Right cardiac atrium (tissue), 5 donors: Measurements from ENCODE around the gene CA5B. TPM values are rescaled to one million over a fixed set of nuclear protein-coding genes. Genes with fewer than 3 reads are reported as not detected.

Source experiments
- ATAC-seq, 2 donors: fragments of 200-7000 bp; cut with Tn5 transposase; one replicate each; pipeline versions ENCODE4 v1.8.0 to v1.9.1; 2020; ENCODE audit warnings: moderate library complexity in 2 of 2, mild to moderate bottlenecking in 1 of 2
- DNase-seq, 3 donors: peaks; one replicate each; pipeline ENCODE4 v3.0.0-alpha.2; 2020
- H3K27ac ChIP-seq: one replicate; pipeline ENCODE4 v1.5.1; 2013; ENCODE audit warnings: mild to moderate bottlenecking, low read length, control low read depth, moderate library complexity
- H3K27me3 ChIP-seq: one replicate; pipeline ENCODE4 v1.6.1; 2013; ENCODE audit not compliant: control insufficient read depth, insufficient read depth
- H3K4me1 ChIP-seq: one replicate; pipeline ENCODE4 v1.6.1; 2013; ENCODE audit warnings: low read length; ENCODE audit not compliant: control insufficient read depth, insufficient read depth
- H3K4me3 ChIP-seq: one replicate; pipeline ENCODE4 v1.5.1; 2013; ENCODE audit warnings: low read length, control low read depth
- H3K9me3 ChIP-seq: one replicate; pipeline ENCODE4 v1.6.1; 2013; ENCODE audit warnings: low read length; ENCODE audit not compliant: control insufficient read depth
- WGBS: extraction: QIAGEN DNeasy Blood & Tissue Kit; methylation state at CpG from one replicate; pipeline ENCODE4 v1.1.7; 2013; 5-methylcytosine and 5-hydroxymethylcytosine counted together
- intact Hi-C, 4 donors: fragments of 100-400 bp; cut with DNase I; formaldehyde crosslinking; loops; one replicate each; pipeline versions ENCODE4 v1.11.0 to v1.14.0; 2022 to 2023
- polyA plus RNA-seq: library from polyadenylated mRNA; stranded (reverse); fragments of 200-250 nt; gene quantifications from one replicate; pipeline ENCODE4 v1.2.3, GENCODE V29; 2013
- total RNA-seq, 4 donors: library from RNA; stranded (reverse); fragmentation: NEBNext Ultra II Directional; extraction: Animal tissue kit (Norgen Biotek cat#: 25700); gene quantifications; one replicate each; pipeline ENCODE4 v1.2.1, GENCODE V29; 2021
- donor health status: healthy with polysubstance abuse.
- donor health status: DM: no; HTN: yes; CAD: no.
- donor health status: DM: no; HTN: no; CAD: no.
- donor health status: DM: no; HTN: yes; CAD: no; lungs with severe emphysema.
- donor health status: DM: yes; HTN: yes; CAD: no.

Gene CA5B
- total and polyA plus RNA-seq, 5 donors, result 2.1 to 7.5 (median 6.3) TPM

- ATAC-seq (no peak), DNase-seq (no peak)
- 75% methylated on average over 3 of the region's 3 CpGs for WGBS
- Histone ChIP-seq H3K27me3 (no peaks in the 10 kb centered on the region), H3K9me3 (no peaks in the 10 kb centered on the region), H3K4me3 (no peak overlapping the region), H3K27ac (no peak overlapping the region), H3K4me1 (no peaks in the 10 kb centered on the region)
- intact Hi-C loops, result no loop called here
These were observed 48.8 kb downstream of the CA5B start for GRCh38 chrX:15786915-15787314.

- peak; percentile 88 to 93 (median 91) for DNase-seq
- Histone ChIP-seq H3K27me3 (no peaks in the 10 kb centered on the region), H3K27ac (peak within 1 kb of the TSS; percentile 39), H3K4me3 (peak within 1 kb of the TSS; percentile 63), H3K4me1 (no peaks in the 10 kb centered on the region), H3K9me3 (no peaks in the 10 kb centered on the region)
- under 1% methylated on average over 55 of the region's 55 CpGs for WGBS
- ATAC-seq, result peak; percentile 98 to 99
- intact Hi-C loops, result no loop called here
These were observed 52.1 kb downstream of the CA5B start, which contains the start of gene ZRSR2 for GRCh38 chrX:15789979-15790768. Gene ZRSR2, plus strand, starts transcription at chrX:15790484. Its CDS starts 12 bp downstream, at chrX:15790496.

- intact Hi-C loops, result no loop called here
- Histone ChIP-seq H3K9me3 (no peaks in the 10 kb centered on the region), H3K4me1 (no peaks in the 10 kb centered on the region), H3K4me3 (peak overlapping the region; percentile 63), H3K27me3 (no peaks in the 10 kb centered on the region), H3K27ac (peak overlapping the region; percentile 39)
- under 1% methylated on average over 15 of the region's 15 CpGs for WGBS
- DNase-seq (no peak), ATAC-seq (peak in 1 of 2 donors; percentile 8)
These were observed 52.8 kb downstream of the CA5B start for GRCh38 chrX:15790769-15791290.

GRCh38 chrX:15797707-15798106 lies 59.6 kb downstream of the CA5B start:
- intact Hi-C loops, result no loop called here
- no peak for DNase-seq
- H3K27ac ChIP-seq, result no peak overlapping the region
- WGBS, result 92% methylated on average over 4 of the region's 4 CpGs
- no peak for ATAC-seq
- H3K27me3 ChIP-seq, result no peaks in the 10 kb centered on the region
- no peaks in the 10 kb centered on the region for H3K9me3 ChIP-seq
- no peaks in the 10 kb centered on the region for H3K4me1 ChIP-seq
- no peak overlapping the region for H3K4me3 ChIP-seq

DNA sequence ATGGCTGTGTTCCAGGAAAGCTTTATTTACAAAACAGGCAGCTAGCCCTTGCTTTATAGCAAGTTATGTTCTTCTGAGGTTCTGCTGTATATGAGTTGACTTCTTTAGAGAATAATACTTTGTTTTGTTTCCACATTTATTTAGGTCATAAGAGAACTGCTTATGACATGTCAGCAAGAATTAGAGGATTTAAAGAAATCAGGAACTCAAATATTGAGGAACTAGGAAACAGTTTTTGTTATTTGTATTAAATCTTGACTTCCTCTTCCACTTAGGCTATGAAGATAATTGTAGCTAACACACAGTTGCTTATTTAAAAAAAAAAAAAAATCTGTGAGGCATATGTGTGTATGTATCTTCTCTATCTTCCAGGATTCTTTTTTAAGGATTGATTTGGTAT lies 66.5 kb downstream of the CA5B start:
- intact Hi-C loops, result no loop called here
- Histone ChIP-seq H3K4me1 (no peaks in the 10 kb centered on the region), H3K27ac (no peak overlapping the region), H3K27me3 (no peaks in the 10 kb centered on the region), H3K4me3 (no peak overlapping the region), H3K9me3 (no peaks in the 10 kb centered on the region)
- ATAC-seq (no peak), DNase-seq (no peak)

DNA sequence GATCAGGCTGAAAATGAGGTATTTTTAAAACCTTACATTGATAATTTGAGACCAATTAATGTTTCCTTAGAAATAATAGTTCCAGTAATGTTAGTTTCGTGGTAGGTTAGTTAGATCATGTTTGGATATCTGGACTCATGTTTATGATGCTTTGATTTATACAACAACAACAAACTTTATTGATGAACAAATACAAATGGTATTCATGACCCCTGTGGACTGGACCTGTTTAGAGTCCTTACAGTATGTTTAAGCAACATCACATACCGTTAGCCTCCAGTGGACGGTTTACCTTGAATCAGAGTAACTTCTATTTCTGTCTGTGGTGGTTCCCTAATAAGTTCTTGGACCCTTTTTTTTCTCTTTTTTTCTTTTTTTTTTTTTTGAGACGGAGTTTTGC lies 70.2 kb downstream of the CA5B start:
- DNase-seq (no peak), ATAC-seq (no peak)
- H3K4me3 ChIP-seq, result no peak overlapping the region
- intact Hi-C loops, result no loop called here
- H3K27ac ChIP-seq, result no peak overlapping the region
- no peaks in the 10 kb centered on the region for H3K9me3 ChIP-seq
- 97% methylated on average over 4 of the region's 4 CpGs for WGBS
- no peaks in the 10 kb centered on the region for H3K27me3 ChIP-seq
- H3K4me1 ChIP-seq, result no peaks in the 10 kb centered on the region

- Histone ChIP-seq H3K27me3 (no peaks in the 10 kb centered on the region), H3K4me1 (no peaks in the 10 kb centered on the region), H3K27ac (no peak overlapping the region), H3K4me3 (no peak overlapping the region), H3K9me3 (no peaks in the 10 kb centered on the region)
- intact Hi-C loops, result no loop called here
- WGBS, result 91% methylated on average over 8 of the region's 8 CpGs
- no peak for DNase-seq
- no peak for ATAC-seq
These were observed 74.3 kb downstream of the CA5B start for GRCh38 chrX:15812192-15812938.

DNA sequence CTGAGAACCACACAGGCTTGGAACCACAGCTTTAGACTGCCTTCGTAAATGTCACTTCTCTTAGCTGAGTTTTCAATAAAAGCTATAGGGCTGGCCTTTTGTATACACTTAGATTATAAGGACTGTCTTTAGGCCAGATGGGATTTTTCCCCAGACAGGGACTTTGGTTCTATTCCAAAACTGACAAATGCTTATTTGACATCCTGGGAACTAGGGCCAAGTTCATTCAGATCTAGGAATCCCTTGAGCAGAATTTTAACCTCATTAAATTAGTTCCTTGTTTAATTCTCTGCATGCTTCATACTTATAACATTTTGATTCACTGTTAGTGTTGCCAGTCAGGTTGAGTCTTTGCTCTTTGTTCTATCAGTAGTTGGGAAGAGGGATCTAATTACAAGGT lies 75.3 kb downstream of the CA5B start:
- Histone ChIP-seq H3K4me1 (no peaks in the 10 kb centered on the region), H3K27ac (no peak overlapping the region), H3K4me3 (no peak overlapping the region), H3K9me3 (no peaks in the 10 kb centered on the region), H3K27me3 (no peaks in the 10 kb centered on the region)
- ATAC-seq (no peak), DNase-seq (no peak)
- intact Hi-C loops, result no loop called here
- 88% methylated on average over 1 of the region's 1 CpG for WGBS

DNA sequence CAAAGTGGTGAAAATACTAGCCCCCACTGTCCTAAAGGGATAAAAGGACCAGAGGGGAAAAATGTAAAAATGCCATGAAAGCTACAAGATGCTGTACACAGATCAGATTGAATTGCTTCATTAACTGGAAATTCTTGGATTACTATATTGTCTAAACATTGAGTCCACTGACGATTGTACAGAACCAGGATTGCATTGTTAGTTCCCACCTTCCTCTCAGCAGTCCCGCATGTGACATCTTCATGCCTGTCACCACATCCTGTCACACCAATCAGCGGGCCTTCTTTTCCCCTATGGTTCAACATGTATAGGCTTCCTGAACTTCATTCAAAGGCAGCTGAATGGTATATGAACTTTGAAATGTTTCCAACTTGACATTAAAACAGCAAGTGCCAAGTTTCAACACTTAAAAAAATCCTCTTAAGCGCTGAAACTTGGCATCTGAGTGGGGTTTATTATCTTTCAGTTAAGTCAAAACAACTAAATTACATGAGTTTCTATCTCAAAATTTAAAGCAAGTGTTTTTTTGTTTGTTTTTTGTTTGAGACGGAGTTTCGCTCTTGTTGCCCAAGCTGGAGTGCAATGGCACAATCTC lies 76.8 kb downstream of the CA5B start:
- Histone ChIP-seq H3K4me1 (no peaks in the 10 kb centered on the region), H3K27me3 (no peaks in the 10 kb centered on the region), H3K27ac (no peak overlapping the region), H3K4me3 (no peak overlapping the region), H3K9me3 (no peaks in the 10 kb centered on the region)
- 62% methylated on average over 6 of the region's 6 CpGs for WGBS
- intact Hi-C loops, result no loop called here
- DNase-seq (no peak), ATAC-seq (no peak)

- Histone ChIP-seq H3K9me3 (no peaks in the 10 kb centered on the region), H3K27ac (no peak overlapping the region), H3K27me3 (no peaks in the 10 kb centered on the region), H3K4me3 (no peak overlapping the region), H3K4me1 (no peaks in the 10 kb centered on the region)
- intact Hi-C loops, result no loop called here
- WGBS, result 64% methylated on average over 10 of the region's 10 CpGs
- ATAC-seq, result peak in 1 of 2 donors; percentile 65
- no peak for DNase-seq
These were observed 77.8 kb downstream of the CA5B start for GRCh38 chrX:15815779-15816437.
